K562 (cell line): ENCODE measurements around the gene REG3A. TPM values are rescaled to one million over a fixed set of nuclear protein-coding genes. Genes with fewer than 3 reads are reported as not detected.

Experiments
- ATAC-seq: fragments of 200-7000 bp; cut with Tn5 transposase; 3 replicates; pipeline ENCODE4 v1.9.1; 2020; ENCODE audit warnings: moderate library complexity
- BruUV-seq: library from RNA; stranded (reverse); fragments of 400-500 nt; replicated peaks from 2 replicates; lab custom pipeline; 2021; lab: Mats Ljungman, UMichigan
- CTCF ChIA-PET: fragments of 300-600 bp; formaldehyde crosslinking; extraction: SDS; loops from one replicate; lab custom pipeline; 2021; ENCODE audit warnings: low intra/inter-chr PET ratio; lab: Yijun Ruan, JAX
- POLR2A ChIA-PET: fragments of 300-600, 350-650 bp; sonication (Branson Sonifier 250); formaldehyde crosslinking; extraction: SDS; loops from one replicate; lab custom pipeline; 2021; ENCODE audit warnings: antibody characterized with exemption, inconsistent platforms; lab: Yijun Ruan, JAX
- DNase-seq, 4 experiments: peaks; one replicate each; pipeline versions ENCODE4 v3.0.0 to v3.0.0-alpha.2; 2011 to 2018; ENCODE audit warnings: low spot score in 3 of 4, mixed read lengths in 3 of 4; ENCODE audit errors: extremely low read depth in 1 of 4
- FAIRE-seq: peaks from 2 replicates; lab custom pipeline; 2011; peaks lifted over from hg19 to GRCh38; lab: Jason Lieb, UNC
- H2AFZ ChIP-seq: 2 replicates; pipeline ENCODE4 v1.6.0; 2011; ENCODE audit warnings: low read depth, low read length, control low read depth, inconsistent platforms
- H3K27ac ChIP-seq: fragments of 200-600 bp; 3 replicates; pipeline ENCODE4 v1.8.0; 2011; ENCODE audit warnings: low read depth, mild to moderate bottlenecking, control low read depth, inconsistent platforms, low read length, moderate library complexity, mixed read lengths; ENCODE audit errors: extremely low read depth
- H3K27me3 ChIP-seq, 2 experiments: fragments of 300-600 bp in 1 of 2; 2 replicates in 1 of 2; 3 replicates in 1 of 2; pipeline versions ENCODE4 v1.6.0 to v1.8.0; 2011; ENCODE audit warnings: inconsistent platforms in 2 of 2, low read length in 2 of 2, mild to moderate bottlenecking in 1 of 2, mixed read lengths in 1 of 2, moderate library complexity in 1 of 2; ENCODE audit not compliant: control insufficient read depth in 2 of 2, insufficient read depth in 2 of 2
- H3K36me3 ChIP-seq: fragments of 300-600 bp; 3 replicates; pipeline ENCODE4 v1.8.0; 2011; ENCODE audit warnings: mild to moderate bottlenecking, low read length, inconsistent platforms; ENCODE audit not compliant: control insufficient read depth, insufficient read depth
- H3K4me1 ChIP-seq, 2 experiments: fragments of 200-600 bp in 1 of 2; replicated peaks in 1 of 2; 2 replicates in 1 of 2; 3 replicates in 1 of 2; pipeline versions ENCODE4 v1.5.1 to v1.8.0; 2011; ENCODE audit warnings: inconsistent platforms in 2 of 2, low read length in 2 of 2, mild to moderate bottlenecking in 1 of 2, mixed read lengths in 1 of 2, moderate library complexity in 1 of 2; ENCODE audit not compliant: control insufficient read depth in 2 of 2, insufficient read depth in 2 of 2
- H3K4me2 ChIP-seq: 2 replicates; pipeline ENCODE4 v1.6.1; 2011; ENCODE audit warnings: low read length, control low read depth, inconsistent platforms, mixed read lengths; ENCODE audit not compliant: insufficient read depth
- H3K4me3 ChIP-seq: fragments of 200-600 bp; sonication (generic), shearing (Covaris generic); 2 replicates; pipeline ENCODE4 v1.5.1; 2016; ENCODE audit warnings: control low read depth, inconsistent platforms
- H3K79me2 ChIP-seq: fragments of 200-600 bp; 3 replicates; pipeline ENCODE4 v1.8.0; 2011; ENCODE audit warnings: low read length, inconsistent platforms; ENCODE audit not compliant: control insufficient read depth, insufficient read depth
- H3K9ac ChIP-seq, 2 experiments: 2 replicates each; pipeline versions ENCODE4 v1.6.0 to v1.6.1; 2011; ENCODE audit warnings: low read depth in 2 of 2, low read length in 2 of 2, control low read depth in 1 of 2, inconsistent platforms in 1 of 2, mild to moderate bottlenecking in 1 of 2, mixed read lengths in 1 of 2; ENCODE audit not compliant: insufficient read depth in 1 of 2
- H3K9me1 ChIP-seq: one replicate; pipeline ENCODE4 v1.6.0; 2011; ENCODE audit warnings: inconsistent platforms, mild to moderate bottlenecking, low read length, moderate library complexity; ENCODE audit not compliant: control insufficient read depth, insufficient read depth
- H3K9me3 ChIP-seq: replicated peaks from 2 replicates; pipeline ENCODE4 v1.5.1; 2011; ENCODE audit warnings: low read depth, low read length, inconsistent platforms; ENCODE audit not compliant: control insufficient read depth, insufficient read depth
- H4K20me1 ChIP-seq: replicated peaks from 2 replicates; pipeline ENCODE4 v1.6.1; 2011; ENCODE audit warnings: low read length, inconsistent platforms, mixed read lengths; ENCODE audit not compliant: control insufficient read depth, insufficient read depth
- BACH1 ChIP-seq: fragments of 200-800 bp; sonication (Bioruptor generic); IDR thresholded peaks from 2 replicates; pipeline ENCODE4 v1.6.1; 2016; ENCODE audit warnings: missing genetic modification characterization, missing compliant biosample characterization
- DNMT1 ChIP-seq: fragments of 450-650 bp; IDR thresholded peaks from 2 replicates; pipeline ENCODE4 v1.6.1; 2016; ENCODE audit warnings: antibody characterized with exemption, mild to moderate bottlenecking
- EGR1 ChIP-seq: fragments of 450-650 bp; conservative IDR thresholded peaks from 2 replicates; pipeline ENCODE4 v1.6.1; 2017; ENCODE audit warnings: mild to moderate bottlenecking
- EHMT2 ChIP-seq: fragments of 450-650 bp; IDR thresholded peaks from 2 replicates; pipeline ENCODE4 v1.6.1; 2018; ENCODE audit warnings: antibody characterized with exemption
- HDAC8 ChIP-seq: fragments of 450-650 bp; IDR thresholded peaks from 2 replicates; pipeline ENCODE4 v1.6.1; 2016; ENCODE audit warnings: mild to moderate bottlenecking, missing genetic modification characterization, moderate library complexity, missing compliant biosample characterization
- HNRNPUL1 ChIP-seq: fragments of 200-400 bp; formaldehyde crosslinking; IDR thresholded peaks from 2 replicates; pipeline ENCODE4 v1.6.1; 2017; ENCODE audit warnings: low read length
- MITF ChIP-seq: IDR thresholded peaks from 2 replicates; pipeline ENCODE4 v1.6.1; 2014; ENCODE audit warnings: antibody characterized with exemption
- MYBL2 ChIP-seq, 2 experiments: fragments of 450-650 bp in 1 of 2; sonication (generic) in 1 of 2; formaldehyde crosslinking in 1 of 2; IDR thresholded peaks; 2 replicates each; pipeline versions ENCODE4 v1.6.1 to v1.8.1; 2017 to 2022; ENCODE audit warnings: borderline replicate concordance in 1 of 2, inconsistent platforms in 1 of 2, low read depth in 1 of 2, mild to moderate bottlenecking in 1 of 2, missing genetic modification reagents in 1 of 2, moderate library complexity in 1 of 2
- NBN ChIP-seq: fragments of 450-650 bp; IDR thresholded peaks from 2 replicates; pipeline ENCODE4 v1.6.1; 2016; ENCODE audit warnings: low read depth, mild to moderate bottlenecking
- NCOR1 ChIP-seq: fragments of 450-650 bp; IDR thresholded peaks from 2 replicates; pipeline ENCODE4 v1.6.1; 2016; ENCODE audit warnings: mild to moderate bottlenecking, moderate library complexity
- NR2C2 ChIP-seq, 2 experiments: fragments of 200-800 bp in 1 of 2; sonication (Bioruptor generic) in 1 of 2; sonication (generic) in 1 of 2; formaldehyde crosslinking in 1 of 2; IDR thresholded peaks; 2 replicates each; pipeline versions ENCODE4 v1.6.1 to v1.8.0; 2016 to 2022; ENCODE audit warnings: mild to moderate bottlenecking in 1 of 2, missing compliant biosample characterization in 1 of 2, missing genetic modification characterization in 1 of 2, missing genetic modification reagents in 1 of 2
- SNAPC5 ChIP-seq: fragments of 250-450 bp; sonication (Bioruptor Pico); IDR thresholded peaks from 2 replicates; pipeline ENCODE4 v1.8.0; 2021; ENCODE audit warnings: moderate library complexity, mild to moderate bottlenecking, inconsistent platforms
- STAT5A ChIP-seq: IDR thresholded peaks from 2 replicates; pipeline ENCODE4 v1.6.1; 2012; ENCODE audit warnings: low read length, inconsistent platforms, borderline replicate concordance
- TAF9B ChIP-seq: fragments of 450-650 bp; IDR thresholded peaks from 2 replicates; pipeline ENCODE4 v1.6.1; 2018; ENCODE audit warnings: mild to moderate bottlenecking; ENCODE audit not compliant: partially characterized antibody
- YBX1 ChIP-seq: fragments of 450-650 bp; IDR thresholded peaks from 2 replicates; pipeline ENCODE4 v1.7.1; 2016; ENCODE audit warnings: mild to moderate bottlenecking
- ZNF436 ChIP-seq: fragments of 250-450, 450-650 bp; sonication (Bioruptor Pico); formaldehyde crosslinking; IDR thresholded peaks from 2 replicates; pipeline ENCODE4 v1.7.0; 2020; ENCODE audit warnings: mild to moderate bottlenecking
- ZNF707 ChIP-seq: fragments of 250-450 bp; sonication (Bioruptor Pico); conservative IDR thresholded peaks from 2 replicates; pipeline ENCODE4 v1.8.0; 2022; ENCODE audit warnings: inconsistent platforms, mild to moderate bottlenecking, moderate library complexity
- ZNF717 ChIP-seq: fragments of 250-450 bp; sonication (Bioruptor Pico); IDR thresholded peaks from 2 replicates; pipeline ENCODE4 v1.5.0; 2021
- WGBS: fragments of 100-300 bp; shearing (Covaris generic); methylation state at CpG from one replicate; pipeline ENCODE4 v1.1.6; 2016; ENCODE audit warnings: low coverage, mixed read lengths; ENCODE audit not compliant: insufficient coverage; ENCODE audit errors: missing lambda C conversion rate; 5-methylcytosine and 5-hydroxymethylcytosine counted together
- in situ Hi-C: fragments of 300-500 bp; cut with MboI; formaldehyde crosslinking; loops from 4 replicates; pipeline ENCODE4 v1.15.0; 2018; ENCODE audit warnings: inconsistent platforms, mixed read lengths
- intact Hi-C: fragments of 100-400 bp; cut with micrococcal nuclease; formaldehyde crosslinking; loops from 2 replicates; pipeline ENCODE4 v1.14.2; 2022
- polyA plus RNA-seq, 8 experiments: library from polyadenylated mRNA; depleted of rRNA in 4 of 8; stranded (reverse) in 5 of 8; unstranded in 3 of 8; fragments of >200 nt; fragmentation: Nextera tagmentation in 2 of 8; fragmentation: Illumina TruSeq in 1 of 8; extraction: Ambion mirVana in 2 of 8; extraction: Trizol in 1 of 8; gene quantifications; 2 replicates each; pipeline versions ENCODE4 v1.2.1 to v1.2.3, GENCODE V29; 2011 to 2014; ENCODE audit warnings: inconsistent platforms in 1 of 8, missing spikeins in 1 of 8
- total RNA-seq, 7 experiments: library from RNA; depleted of rRNA in 6 of 7; stranded (reverse); fragments of >200 nt in 6 of 7; fragmentation: Illumina TruSeq in 2 of 7; extraction: Trizol in 2 of 7; gene quantifications; 2 replicates each; pipeline versions ENCODE4 v1.2.1 to v1.2.3, GENCODE V29; 2011 to 2021; ENCODE audit warnings: low replicate concordance in 1 of 7

REG3A gene
- total and polyA plus RNA-seq, 9 of the 15 experiments (the other 6 are each of a cell fraction or from before 2014, with no cell fraction given) = not detected

GRCh38 chr2:79155826-79156476 lies 3.6 kb downstream of the REG3A start:
- H3K27ac ChIP-seq = no peak overlapping the region
- H4K20me1 ChIP-seq = no peaks in the 10 kb centered on the region
- DNase-seq (no peak), FAIRE-seq (no peak), ATAC-seq (no peak)
- no peaks in the 10 kb centered on the region for H3K36me3 ChIP-seq
- H3K4me2 ChIP-seq = no peak overlapping the region
- H3K4me3 ChIP-seq = no peak overlapping the region
- CTCF ChIA-PET = interaction anchor here (0.5 kb wide), 1 partner anchor 1475 kb away, joined by 10 read pairs; no protein-coding TSS in a partner anchor
- H3K9me1 ChIP-seq = no peaks in the 10 kb centered on the region
- no peak overlapping the region for H2AFZ ChIP-seq
- no peaks in the 10 kb centered on the region for H3K79me2 ChIP-seq
- TF ChIP-seq ZNF436 (CRISPR knock-in tag) (no peak), DNMT1 (no peak), NBN (no peak), MITF (no peak), HNRNPUL1 (no peak), NR2C2 (CRISPR knock-in tag; IDR thresholded peaks at IDR 0.05) (no peak), NR2C2 (tag; IDR thresholded peaks at IDR 0.05) (no peak), NCOR1 (no peak), STAT5A (no peak), HDAC8 (tag) (no peak), ZNF717 (no peak), ZNF707 (no peak), BACH1 (tag) (no peak), MYBL2 (IDR thresholded peaks at IDR 0.05; ENCODE audit: low read depth) (no peak), MYBL2 (CRISPR knock-in tag; IDR thresholded peaks at IDR 0.05; ENCODE audit: borderline replicate concordance) (no peak), SNAPC5 (no peak), YBX1 (no peak), EGR1 (no peak), EHMT2 (no peak), TAF9B (no peak)
- TF ChIP-seq, all 486 proteins: peak for 0
- Histone ChIP-seq H3K9me3 (no peaks in the 10 kb centered on the region), H3K27me3 (no peaks in the 10 kb centered on the region), H3K4me1 (no peaks in the 10 kb centered on the region), H3K9ac (no peak overlapping the region)
- in situ Hi-C loops = no loop called here
- no TSS peak for BruUV-seq
- intact Hi-C loops = no loop called here
- 0% methylated on average over 2 of the region's 2 CpGs for WGBS
- POLR2A ChIA-PET = interaction anchor here (0.6 kb wide), 1 partner anchor 104 kb away, joined by 3 read pairs; no protein-coding TSS in a partner anchor
